HG03175 (cell line): ENCODE results near the gene HTR6.

Experiments used
- ATAC-seq: cut with Tn5 transposase; IDR thresholded peaks from one replicate; pipeline ENCODE4 v1.9.1; 2021; ENCODE audit warnings: mild to moderate bottlenecking, moderate library complexity; ENCODE audit not compliant: unreplicated experiment

Gene HTR6

DNA sequence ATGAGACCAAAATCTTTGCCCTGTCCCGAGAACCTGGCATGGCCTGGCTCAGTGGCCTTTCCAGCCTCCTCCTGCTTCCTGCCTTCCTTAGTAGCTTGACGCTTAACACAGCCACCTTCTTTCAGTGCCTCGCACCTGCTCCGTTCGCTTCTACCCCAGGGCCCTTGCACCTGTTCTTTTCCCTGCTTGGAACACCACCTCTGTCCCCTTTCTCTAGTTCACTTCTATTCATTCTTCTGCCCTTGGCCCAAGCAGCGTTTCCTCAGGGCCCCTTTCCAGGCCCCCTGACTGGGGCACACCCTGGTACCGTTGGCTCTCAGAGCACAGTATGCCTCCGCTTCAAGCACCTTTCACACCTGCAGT lies 9.0 kb upstream of the HTR6 start:
- ATAC-seq, result no peak

GRCh38 chr1:19656134-19656779 lies 8.4 kb upstream of the HTR6 start:
- ATAC-seq, result no peak

DNA sequence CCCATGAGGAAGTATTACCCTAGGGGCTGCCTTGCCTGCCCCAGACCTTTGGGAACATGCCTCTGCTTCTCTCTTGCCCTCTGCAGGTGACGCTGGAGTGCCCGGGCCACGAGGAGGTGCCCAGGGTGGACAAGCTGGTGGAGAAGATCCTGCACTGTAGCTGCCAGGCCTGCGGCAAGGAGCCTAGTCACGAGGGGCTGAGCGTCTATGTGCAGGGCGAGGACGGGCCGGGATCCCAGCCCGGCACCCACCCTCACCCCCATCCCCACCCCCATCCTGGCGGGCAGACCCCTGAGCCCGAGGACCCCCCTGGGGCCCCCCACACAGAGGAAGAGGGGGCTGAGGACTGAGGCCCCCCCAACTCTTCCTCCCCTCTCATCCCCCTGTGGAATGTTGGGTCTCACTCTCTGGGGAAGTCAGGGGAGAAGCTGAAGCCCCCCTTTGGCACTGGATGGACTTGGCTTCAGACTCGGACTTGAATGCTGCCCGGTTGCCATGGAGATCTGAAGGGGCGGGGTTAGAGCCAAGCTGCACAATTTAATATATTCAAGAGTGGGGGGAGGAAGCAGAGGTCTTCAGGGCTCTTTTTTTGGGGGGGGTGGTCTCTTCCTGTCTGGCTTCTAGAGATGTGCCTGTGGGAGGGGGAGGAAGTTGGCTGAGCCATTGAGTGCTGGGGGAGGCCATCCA lies 7.8 kb upstream of the HTR6 start:
- ATAC-seq, result no peak

DNA sequence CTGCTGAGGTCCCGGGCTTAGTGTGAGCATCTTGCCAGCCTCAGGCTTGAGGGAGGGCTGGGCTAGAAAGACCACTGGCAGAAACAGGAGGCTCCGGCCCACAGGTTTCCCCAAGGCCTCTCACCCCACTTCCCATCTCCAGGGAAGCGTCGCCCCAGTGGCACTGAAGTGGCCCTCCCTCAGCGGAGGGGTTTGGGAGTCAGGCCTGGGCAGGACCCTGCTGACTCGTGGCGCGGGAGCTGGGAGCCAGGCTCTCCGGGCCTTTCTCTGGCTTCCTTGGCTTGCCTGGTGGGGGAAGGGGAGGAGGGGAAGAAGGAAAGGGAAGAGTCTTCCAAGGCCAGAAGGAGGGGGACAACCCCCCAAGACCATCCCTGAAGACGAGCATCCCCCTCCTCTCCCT lies 7.2 kb upstream of the HTR6 start:
- no peak for ATAC-seq

DNA sequence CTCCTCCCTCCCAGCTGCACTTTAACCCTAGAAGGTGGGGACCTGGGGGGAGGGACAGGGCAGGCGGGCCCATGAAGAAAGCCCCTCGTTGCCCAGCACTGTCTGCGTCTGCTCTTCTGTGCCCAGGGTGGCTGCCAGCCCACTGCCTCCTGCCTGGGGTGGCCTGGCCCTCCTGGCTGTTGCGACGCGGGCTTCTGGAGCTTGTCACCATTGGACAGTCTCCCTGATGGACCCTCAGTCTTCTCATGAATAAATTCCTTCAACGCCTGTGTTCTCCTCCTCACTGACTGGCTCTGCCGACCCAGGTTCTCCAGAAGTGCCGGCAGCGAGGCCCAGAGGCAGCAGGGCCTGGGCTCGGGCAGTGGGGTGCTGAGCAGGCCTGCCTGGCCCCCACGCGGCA lies 6.5 kb upstream of the HTR6 start:
- no peak for ATAC-seq

DNA sequence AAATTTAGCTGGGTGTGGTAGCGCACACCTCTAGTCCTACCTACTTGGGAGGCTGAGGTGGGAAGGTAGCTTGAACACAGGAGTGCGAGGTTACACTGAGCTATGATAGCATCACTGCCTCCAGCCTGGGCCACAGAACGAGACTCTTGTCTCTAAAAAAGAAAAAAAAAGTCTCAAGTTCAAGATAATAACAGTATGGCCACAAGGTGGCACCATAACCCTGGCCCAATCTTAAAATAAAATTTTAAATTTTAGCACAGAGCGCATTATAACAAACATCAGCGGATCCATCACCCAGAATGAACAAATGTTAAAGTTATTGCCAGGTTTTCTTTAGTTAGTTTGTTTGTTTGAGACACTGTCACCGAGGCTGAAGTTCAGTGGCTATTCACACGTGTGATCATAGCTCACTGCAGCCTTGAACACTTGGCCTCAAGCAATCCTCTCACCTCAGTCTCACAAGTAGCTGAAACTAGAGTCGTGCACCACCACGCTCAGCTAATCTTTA lies 2.9 kb upstream of the HTR6 start:
- no peak for ATAC-seq

- no peak for ATAC-seq
These were observed 2.4 kb upstream of the HTR6 start for GRCh38 chr1:19662313-19662712.

- ATAC-seq, result no peak
These were observed 466 bp downstream of the HTR6 start for GRCh38 chr1:19665186-19665495.

DNA sequence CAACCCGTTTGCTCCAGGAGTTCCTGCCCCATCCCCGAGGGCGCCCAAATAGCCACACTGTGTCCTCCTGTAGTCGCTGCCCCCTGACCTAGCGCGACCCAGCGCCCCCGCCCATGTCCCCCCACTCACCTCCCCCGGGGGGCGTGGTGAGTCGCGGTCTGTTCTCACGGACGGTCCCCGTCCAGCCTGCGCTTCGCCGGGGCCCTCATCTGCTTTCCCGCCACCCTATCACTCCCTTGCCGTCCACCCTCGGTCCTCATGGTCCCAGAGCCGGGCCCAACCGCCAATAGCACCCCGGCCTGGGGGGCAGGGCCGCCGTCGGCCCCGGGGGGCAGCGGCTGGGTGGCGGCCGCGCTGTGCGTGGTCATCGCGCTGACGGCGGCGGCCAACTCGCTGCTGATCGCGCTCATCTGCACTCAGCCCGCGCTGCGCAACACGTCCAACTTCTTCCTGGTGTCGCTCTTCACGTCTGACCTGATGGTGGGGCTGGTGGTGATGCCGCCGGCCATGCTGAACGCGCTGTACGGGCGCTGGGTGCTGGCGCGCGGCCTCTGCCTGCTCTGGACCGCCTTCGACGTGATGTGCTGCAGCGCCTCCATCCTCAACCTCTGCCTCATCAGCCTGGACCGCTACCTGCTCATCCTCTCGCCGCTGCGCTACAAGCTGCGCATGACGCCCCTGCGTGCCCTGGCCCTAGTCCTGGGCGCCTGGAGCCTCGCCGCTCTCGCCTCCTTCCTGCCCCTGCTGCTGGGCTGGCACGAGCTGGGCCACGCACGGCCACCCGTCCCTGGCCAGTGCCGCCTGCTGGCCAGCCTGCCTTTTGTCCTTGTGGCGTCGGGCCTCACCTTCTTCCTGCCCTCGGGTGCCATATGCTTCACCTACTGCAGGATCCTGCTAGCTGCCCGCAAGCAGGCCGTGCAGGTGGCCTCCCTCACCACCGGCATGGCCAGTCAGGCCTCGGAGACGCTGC lies 1.1 kb downstream of the HTR6 start:
- ATAC-seq, result no peak

DNA sequence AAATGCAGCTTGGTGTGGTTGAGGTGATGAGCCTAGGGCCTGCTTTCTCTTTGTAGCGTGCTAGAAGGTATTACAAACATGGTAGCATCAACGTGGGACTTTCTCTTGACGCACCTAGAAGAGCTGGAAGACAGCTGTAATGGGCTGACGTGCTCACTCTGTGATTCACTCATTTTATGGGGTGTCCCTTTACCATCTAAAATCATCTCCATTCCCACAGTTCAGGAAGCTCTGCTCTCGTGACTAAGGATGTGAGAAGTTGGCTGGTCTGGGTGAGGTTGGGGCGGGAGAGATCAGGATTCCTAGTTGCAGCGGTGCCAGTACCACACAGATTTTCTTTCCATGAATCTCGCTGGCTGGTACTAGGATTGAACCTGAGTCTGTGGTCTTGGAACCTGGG lies 4.2 kb downstream of the HTR6 start:
- no peak for ATAC-seq

GRCh38 chr1:19670787-19671186 lies 6.1 kb downstream of the HTR6 start:
- no peak for ATAC-seq

DNA sequence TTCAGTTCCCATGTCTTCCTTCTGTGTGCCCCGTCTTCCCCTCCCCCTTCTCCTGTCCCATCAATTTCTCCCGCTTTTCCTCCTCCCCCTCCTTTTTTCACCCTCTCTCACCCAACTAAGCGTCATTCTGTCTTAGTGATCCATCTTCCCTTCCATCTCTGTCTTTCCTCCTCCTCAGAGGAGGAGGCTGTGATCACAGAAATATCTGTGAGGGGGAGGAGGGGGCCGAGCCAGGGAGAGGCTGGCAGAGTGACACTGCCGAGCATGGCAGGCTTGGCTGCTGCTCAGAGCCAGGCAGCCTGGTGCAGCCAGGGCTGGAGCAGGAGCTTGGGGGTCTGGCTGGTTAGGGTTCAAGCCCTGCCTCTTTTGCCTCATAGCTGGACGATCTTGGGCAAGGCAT lies 7.6 kb downstream of the HTR6 start:
- no peak for ATAC-seq

GRCh38 chr1:19675797-19676196 lies 11.1 kb downstream of the HTR6 start:
- no peak for ATAC-seq

GRCh38 chr1:19676438-19676922 lies 11.8 kb downstream of the HTR6 start:
- ATAC-seq, result no peak

- no peak for ATAC-seq
These were observed 13.8 kb downstream of the HTR6 start for GRCh38 chr1:19678493-19678892.

DNA sequence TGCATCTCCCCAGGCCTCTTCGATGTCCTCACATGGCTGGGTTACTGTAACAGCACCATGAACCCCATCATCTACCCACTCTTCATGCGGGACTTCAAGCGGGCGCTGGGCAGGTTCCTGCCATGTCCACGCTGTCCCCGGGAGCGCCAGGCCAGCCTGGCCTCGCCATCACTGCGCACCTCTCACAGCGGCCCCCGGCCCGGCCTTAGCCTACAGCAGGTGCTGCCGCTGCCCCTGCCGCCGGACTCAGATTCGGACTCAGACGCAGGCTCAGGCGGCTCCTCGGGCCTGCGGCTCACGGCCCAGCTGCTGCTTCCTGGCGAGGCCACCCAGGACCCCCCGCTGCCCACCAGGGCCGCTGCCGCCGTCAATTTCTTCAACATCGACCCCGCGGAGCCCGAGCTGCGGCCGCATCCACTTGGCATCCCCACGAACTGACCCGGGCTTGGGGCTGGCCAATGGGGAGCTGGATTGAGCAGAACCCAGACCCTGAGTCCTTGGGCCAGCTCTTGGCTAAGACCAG lies 14.3 kb downstream of the HTR6 start:
- ATAC-seq, result no peak

GRCh38 chr1:19679691-19680090 lies 15.0 kb downstream of the HTR6 start:
- ATAC-seq, result no peak

DNA sequence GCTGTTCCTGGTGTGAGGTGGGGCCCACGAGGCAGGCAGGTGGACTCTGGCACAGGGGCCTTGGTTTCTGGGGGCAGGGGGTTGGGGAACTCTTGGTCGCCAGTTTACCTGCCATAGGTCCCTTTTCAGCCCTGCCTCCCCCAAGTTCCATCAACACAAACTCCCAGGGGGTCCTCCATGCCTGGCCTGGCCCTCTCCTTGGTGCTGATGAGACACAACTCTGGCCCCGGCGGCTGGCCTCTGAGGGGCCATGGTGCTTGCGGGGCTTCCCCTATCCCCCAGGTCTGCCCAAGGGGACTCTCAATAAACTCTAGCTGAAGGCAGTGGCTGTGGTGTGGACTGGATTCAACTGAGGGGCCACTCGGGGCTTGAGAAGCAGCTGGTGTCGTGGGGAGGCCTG lies 16.0 kb downstream of the HTR6 start:
- no peak for ATAC-seq

DNA sequence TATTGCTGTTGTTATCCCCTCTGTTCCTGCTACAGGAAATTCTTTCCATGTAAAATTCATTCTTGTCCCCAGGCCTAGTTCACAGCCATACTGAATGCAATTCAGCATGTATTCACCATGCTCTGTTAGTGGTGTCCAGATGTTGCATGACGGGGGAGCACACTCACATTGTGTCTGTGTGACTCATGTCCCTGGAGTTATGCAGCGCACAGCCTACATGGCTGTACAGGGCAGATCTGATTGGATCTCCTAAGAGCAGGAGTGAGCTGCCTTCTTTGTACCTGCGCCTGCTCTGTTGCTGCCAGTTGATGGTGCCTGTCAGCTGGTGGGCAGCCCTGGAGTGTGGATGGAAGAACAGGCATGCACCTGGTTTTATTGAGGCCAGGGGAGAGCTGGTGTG lies 17.6 kb downstream of the HTR6 start:
- ATAC-seq, result no peak

GRCh38 chr1:19682901-19683300 lies 18.2 kb downstream of the HTR6 start:
- no peak for ATAC-seq

DNA sequence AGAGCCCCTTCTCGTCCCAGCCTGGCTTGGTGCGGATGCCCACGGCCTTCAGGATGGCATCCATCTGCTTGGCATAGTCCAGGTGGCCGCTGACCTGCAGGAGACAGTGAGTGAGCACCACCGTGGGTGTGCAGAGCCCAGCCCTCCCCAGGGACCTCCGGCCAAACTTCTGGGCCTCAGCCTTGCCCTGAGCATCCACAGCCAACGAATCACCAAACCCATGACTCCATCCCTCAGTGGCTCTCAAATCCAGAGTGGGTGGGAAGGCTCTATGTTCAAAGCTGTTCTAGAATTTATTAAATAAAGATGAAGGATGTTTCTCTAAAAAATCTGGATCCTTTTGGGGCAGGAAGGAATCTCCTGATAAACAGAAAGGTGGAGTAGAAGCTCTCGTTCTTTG lies 18.7 kb downstream of the HTR6 start:
- no peak for ATAC-seq
